ENCODE results near the gene ANAPC7.
"Not testable (repeated sequence)": the region's sequence is repeated elsewhere in the genome, so short reads cannot be mapped to it uniquely, and the experiment has no call there.

ANAPC7 gene

DNA sequence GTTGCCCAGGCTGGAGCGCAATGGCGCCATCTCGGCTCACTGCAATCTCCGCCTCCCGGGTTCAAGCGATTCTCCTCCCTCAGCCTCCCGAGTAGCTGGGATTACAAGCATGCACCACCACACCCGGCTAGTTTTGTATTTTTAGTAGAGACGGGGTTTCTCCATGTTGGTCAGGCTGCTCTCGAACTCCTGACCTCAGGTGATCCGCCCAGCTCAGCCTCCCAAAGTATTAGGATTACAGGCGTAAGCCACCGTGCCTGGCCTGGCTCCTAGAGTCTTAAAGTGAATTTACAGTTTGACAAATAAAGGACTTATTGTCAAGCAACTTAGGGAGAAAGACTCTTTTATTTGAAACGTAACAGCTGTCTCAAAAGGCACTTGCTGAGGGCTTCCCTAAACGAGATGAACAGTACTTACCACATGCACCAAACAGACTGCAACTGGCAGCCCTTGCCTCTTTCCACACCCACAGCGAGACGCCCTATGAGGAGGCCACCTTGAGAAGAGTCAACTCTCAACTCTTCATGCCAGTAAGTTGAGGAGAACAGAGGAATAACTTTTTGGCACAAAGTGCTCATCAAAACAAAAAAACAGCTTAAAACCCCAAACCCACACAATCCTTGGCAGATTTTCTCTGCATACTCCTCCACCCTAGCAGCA is 25.2 kb downstream of the ANAPC7 start:
- not testable (repeated sequence) for DNase-seq (ENCODE audit: low spot score); FAIRE-seq

DNA sequence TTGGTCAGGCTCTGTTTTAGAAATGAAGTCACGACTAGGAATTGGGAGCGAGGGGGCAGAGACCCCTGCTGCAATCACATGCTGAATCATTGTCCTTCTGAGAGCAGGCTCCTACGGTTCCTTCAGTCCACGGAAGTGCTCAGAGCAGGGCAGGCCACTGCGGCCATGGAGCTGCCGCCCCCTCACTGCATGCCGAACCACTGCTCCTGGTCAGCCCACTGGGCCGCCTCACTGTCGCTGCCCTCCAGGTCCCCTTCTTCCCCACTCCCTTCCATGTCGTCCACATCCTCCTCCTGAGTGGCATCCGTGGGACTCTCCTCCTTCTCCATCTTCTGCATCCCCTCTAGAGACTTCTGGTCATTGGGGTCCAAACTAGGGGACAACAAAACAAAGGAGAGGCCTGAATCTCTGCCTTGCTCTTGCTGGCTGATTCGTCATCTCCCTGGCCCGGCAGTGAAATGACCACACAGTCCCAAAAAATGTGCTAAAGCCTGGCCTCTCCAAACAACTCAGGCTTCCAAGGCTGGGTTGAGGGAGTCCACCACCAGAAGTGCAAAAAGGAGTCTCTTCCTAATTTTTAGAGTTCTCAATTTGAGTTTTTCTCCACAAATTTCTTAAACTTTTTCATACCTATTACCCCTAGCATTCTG is 29.4 kb downstream of the ANAPC7 start:
- FAIRE-seq (no peak), DNase-seq (ENCODE audit: low spot score) (no peak)

DNA sequence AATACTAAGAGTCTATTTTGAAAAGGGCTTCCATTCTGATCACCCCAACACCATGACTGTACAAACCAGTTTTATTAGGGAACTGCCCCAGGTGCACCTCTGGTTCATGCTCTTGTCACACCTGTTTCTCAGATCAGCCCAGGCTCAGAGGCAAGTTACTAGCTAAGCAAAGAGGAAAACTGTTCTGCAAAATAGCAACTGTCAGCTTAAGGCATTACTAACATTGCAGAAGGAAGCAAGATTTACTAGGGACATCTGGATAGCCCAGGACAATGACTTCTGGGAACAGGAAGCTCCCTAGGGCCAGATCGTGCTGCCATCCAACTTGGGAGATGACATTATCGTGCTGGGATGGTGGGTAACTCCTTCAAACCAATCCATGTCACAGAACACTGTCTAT is 30.1 kb downstream of the ANAPC7 start:
- FAIRE-seq (no peak), DNase-seq (ENCODE audit: low spot score) (no peak)

DNA sequence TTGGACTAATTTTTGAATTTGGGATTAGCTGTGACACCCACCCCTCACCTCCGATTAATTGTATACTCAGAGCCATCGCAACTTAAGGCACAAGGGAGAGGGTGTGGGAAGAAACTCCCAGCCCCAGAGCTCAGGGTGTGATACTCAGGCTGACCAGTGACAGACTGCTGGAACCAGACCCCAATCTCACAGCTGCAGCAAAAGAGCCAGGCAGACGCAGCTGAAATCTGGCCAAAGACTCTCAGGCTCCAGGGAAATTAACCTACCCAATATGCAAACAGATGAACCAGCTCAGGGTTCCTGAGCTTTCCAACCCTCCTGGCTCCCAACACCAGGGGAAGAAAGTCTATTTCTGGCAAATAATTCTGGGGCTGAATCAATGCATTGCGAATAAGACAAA is 30.5 kb downstream of the ANAPC7 start:
- no peak for FAIRE-seq
- no peak for DNase-seq (ENCODE audit: low spot score)

DNA sequence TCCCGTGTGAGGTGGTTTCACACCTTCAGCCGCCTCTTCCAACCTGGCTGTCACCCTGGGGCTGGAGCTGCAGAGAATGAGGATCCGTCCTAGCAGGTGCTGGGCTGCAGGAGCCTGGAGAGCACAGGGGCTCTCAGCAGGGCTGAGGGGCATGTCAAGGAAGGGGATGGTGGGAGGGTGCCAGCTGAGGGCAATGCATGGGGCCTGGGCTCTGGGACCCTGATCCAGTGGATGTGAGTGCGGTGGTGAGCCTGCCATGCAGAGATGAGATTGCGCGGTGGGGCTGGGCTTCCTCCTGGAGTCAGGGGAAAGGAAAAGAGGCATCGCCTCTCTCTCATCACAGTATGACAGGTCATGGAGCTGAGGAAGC is 31.5 kb downstream of the ANAPC7 start:
- DNase-seq (ENCODE audit: low spot score) (no peak), FAIRE-seq (no peak)

DNA sequence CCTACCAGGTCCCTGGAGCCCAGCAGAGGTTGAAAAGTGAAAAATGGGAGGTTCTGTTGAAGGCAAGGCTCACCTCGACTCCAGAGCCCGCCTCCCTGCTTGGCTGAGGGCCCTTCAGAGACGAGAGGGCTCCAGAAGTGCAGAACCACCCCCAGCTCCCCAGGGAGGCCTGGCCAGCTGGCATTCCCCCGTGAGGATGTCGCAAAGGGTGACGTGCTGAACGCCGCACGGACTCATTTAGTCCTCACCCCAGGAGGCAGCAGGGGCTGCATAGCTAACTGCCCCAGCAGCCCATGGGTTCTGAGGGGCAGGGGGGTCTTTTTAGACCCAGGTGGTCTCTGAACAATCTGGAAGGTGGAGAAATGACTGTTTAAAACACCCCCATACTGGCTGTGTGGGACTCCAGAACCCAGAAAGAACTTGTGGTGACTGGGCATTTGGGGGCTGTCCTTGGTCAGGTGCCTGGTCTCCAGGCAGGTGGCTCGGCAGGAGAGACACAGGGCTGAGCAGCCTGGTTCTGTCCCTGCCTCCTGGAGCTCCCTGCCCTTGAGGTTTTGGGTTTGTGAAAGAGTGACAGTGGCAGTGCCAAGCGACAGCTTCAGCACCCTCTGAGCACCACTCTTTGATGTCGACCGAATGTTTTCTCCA is 32.0 kb downstream of the ANAPC7 start:
- DNase-seq (ENCODE audit: low spot score) (no peak), FAIRE-seq (no peak)

DNA sequence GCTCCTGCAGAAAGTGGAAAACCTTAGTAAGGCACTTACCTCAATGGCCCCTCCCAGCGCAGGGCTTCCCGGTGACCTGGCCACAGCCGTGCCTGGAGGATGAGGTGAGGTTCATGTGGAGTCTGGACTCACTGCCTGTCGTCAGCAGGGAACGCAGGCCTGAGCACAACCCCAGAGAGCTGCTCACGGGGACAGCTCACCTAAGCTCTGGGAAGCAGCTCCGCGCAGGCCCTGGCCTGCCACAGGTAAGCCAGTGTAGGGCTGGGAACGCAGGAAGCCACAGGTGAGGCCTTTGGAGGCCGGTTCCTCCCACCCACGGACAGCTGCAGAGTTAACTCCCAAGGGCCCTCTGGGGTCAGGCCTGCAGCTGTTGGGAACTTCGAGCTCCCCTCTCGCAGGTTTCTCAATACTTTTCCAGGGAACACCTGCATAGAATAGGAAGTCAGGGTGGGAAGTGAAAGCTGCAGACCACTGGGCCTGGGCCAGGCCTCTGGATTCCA is 32.7 kb downstream of the ANAPC7 start:
- no peak for DNase-seq (ENCODE audit: low spot score)
- no peak for FAIRE-seq

DNA sequence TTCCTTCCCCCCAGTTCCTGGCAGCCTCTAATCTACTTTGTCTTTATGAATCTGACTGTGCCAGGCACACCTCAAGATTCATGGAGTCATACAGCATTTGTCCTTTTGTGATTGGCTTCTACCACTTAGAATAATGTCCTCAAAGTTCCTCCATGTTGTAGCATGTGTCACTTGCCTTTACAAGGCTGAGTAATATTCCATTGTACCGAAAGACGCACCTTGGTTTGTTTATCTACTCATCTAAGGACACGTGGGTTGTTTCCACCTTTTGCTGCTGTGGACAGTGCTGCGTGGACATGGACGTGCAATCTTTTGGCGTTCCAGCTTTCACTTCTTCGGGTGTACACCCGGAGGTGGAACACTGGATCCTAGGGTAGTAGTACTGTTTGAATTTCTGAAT is 33.5 kb downstream of the ANAPC7 start:
- no peak for FAIRE-seq
- DNase-seq (ENCODE audit: low spot score) = no peak

DNA sequence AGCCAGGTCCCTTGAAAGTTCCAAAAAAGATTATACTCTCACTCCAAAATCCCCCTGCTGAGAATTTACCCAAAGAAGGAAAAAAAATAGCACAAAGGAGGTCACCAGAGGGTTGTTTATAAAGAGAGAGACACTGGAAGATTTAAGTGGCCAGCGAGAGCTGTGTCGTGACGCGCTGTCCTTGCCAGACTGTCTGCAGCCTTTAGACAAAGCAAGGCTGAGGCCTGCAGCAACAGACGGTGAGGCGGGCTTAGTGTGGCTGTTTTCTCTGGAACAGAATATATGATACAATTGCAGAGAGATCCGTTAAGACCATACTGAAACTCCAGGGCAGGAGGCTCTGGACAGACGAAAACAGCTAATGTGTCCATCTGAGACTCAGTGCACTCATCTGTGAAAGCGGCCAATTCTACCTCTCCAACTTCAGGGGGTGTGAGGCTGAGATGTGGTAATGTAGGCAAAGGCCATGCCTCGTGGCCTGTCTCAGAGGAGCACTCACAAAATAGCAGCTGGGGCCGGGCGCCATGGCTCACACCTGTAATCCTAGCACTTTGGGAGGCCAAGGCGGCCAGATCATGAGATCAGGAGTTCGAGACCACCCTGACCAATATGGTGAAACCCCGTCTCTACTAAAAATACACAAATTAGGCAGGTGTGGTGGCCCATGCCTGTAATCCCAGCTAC is 36.2 kb downstream of the ANAPC7 start:
- FAIRE-seq (no peak), DNase-seq (ENCODE audit: low spot score) (no peak)

DNA sequence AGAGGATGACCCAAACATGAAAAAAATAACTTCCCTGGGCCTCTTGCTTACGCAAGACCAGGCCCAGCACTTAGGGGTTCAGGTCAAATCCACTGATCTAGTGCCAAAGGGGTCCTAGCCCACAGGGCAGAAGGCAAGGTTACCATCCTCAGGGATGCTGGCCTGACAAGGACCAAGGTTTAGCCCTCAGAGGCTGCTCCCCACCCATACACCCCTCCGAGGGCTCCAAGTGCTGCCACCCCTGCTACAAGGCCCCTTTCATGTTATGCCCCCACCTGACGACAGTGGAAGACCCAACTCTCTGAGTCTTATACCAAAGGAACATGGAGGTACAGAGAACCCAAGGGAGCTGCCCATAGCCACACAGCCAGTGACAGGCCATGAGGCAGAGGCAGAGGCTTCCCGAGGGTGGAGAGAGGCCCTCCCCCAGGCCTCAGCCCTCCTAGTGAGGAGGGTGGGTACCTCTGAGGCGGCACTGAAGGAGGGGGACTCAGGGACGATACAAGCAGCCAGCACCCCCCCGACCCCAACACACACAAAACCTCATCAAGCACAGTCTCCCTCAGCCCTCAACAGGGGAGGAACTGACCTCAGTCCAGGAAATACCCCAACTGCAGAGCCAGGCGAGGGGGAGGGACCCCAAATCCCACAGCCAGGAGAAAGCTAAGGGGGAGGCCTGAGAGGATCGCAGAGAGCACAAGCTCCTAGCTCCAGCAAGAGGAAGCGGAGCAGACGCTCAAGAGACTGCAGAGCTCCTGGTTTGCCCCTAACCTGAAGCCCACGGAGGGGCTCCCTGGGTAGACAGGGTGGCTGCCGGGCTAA is 37.0 kb downstream of the ANAPC7 start:
- FAIRE-seq (no peak), DNase-seq (ENCODE audit: low spot score) (no peak)

DNA sequence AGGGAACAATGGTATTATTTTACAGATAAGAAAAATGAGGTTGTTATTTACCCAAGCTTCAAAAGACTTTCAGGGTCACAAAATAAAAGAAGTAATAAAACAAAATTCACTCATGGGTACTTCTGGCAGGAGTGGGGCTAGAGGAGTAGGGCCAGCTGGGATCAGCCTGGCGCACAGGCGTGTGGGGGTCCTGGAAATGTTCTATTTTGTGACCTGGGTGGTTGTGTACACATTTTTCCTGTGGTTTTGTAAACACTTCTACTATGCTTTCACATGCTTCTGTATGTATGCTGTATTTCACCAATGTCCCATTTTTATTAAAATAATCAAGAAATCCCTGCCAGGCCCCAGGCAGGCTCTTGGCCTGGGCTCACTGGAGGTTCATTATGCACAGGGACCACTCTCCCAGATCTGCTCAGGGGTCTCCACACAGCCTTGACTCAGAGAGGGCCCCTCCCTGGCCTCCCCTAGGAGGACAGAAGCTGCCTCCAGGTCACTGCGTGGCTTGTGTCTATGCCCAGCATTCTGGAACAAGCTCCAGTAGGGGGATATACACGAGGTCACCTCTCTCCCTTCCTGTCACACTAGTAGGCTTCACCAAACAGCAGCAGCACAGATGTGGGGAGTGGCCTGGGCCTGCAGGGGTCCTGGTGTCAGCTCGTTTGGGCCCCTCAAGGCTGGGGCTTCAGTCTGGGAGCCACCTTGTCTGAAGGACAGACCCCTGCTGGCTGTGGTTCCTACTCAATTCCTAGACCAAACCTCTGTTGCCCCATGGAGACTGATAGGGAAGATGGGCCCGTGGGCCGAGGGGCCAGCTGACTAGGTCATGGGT is 37.8 kb downstream of the ANAPC7 start:
- no peak for FAIRE-seq

DNA sequence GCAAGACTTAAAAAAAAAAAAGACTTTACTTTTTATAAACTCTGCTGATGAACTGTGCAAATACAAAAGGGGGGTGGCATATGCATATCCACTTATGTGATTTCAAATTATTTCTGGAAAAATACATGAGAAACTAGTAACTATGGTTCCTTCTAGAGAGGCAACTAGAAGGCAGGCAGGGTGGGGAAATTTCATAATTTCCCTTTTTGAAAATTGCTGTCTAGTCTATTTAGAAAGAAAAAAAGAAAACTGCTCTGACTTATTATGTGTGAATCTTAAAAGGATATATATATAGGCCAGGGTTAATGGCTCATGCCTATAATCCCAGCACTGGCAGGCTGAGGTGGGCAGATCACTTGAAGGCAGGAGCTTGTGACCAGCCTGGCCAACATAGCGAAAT is 42.3 kb downstream of the ANAPC7 start:
- DNase-seq (ENCODE audit: low spot score) (no peak), FAIRE-seq (no peak)

More for the DNA sequence above, 37.8 kb downstream of the ANAPC7 start:
- no peak for DNase-seq (ENCODE audit: low spot score)

DNA sequence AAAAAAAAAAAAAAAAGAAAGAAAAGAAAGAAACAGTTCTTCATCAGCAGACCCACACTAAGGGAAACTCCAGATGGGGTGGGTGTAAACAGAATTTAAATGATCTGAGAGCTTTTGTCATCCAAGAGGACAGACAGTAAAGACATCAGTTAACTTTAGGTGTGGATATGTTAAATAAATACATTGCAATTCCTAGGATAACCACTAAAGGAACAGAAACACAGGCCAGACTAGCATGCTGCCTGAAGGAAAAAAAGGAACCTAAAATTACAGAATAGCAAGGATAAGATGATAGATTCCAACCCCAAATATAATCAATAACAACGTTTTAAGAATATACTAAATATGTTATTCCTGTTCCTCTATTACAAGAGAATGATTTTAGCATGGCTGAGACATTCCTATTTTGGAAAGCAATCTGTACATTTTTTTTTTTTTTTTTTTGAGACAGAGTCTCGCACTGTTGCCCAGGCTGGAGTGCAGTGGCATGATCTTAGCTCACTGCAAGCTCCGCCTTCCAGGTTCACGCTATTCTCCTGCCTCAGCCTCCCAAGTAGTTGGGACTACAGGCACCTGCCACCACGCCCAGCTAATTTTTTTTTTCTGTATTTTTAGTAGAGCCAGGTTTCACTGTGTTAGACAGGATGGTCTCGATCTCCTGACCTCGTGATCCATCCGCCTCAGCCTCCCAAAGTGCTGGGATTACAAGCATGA is 45.0 kb downstream of the ANAPC7 start:
- peak; percentile 17 for DNase-seq (ENCODE audit: low spot score)
- not testable (repeated sequence) for FAIRE-seq

DNA sequence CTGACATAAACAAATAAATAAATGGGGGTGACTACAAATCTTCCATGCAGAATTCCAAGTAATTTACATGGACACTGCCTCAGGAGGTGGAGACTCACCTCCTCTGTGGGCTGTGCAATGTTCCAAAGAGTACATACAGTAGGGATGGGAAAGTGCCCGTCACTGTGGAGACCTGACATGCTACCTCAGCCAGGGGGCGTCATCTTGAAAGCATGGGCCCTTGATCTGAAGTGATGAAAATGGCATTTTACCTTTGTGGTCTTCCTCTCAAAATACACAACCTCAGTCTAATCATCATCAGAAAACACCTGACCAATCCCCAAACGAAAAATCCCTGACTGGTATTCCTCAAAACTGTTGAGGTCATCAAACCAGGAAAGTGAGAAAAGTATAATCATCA is 48.4 kb downstream of the ANAPC7 start:
- peak; percentile 29 for DNase-seq (ENCODE audit: low spot score)
- FAIRE-seq = no peak

DNA sequence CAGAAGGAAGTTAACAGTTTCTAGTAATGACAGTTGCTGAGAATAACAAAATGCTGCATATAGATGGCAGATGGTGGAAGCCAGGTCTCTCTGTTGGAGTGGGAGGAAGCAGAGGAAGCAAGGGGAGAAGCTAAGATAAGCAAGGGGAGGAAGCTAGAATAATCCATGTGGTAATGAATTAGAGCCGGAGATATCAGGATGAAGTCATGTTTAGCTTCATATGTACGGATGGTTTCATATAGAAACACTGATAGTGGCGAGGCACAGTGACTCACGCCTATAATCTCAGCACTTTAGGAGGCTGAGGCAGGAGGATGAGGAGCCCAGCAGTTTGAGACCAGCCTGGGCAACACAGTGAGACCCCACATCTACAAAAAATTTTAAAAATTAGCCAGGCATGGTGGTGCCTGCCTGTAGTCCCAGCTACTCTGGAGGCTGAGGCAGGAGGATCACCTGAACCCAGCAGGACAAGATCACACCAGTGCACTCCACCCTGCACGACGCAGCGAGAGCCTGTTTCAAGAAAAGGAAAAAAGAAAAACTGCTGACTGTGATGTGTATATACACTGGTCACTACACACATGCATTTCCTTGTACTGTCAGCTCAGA is 49.2 kb downstream of the ANAPC7 start:
- FAIRE-seq = no peak
- DNase-seq (ENCODE audit: low spot score) = no peak

DNA sequence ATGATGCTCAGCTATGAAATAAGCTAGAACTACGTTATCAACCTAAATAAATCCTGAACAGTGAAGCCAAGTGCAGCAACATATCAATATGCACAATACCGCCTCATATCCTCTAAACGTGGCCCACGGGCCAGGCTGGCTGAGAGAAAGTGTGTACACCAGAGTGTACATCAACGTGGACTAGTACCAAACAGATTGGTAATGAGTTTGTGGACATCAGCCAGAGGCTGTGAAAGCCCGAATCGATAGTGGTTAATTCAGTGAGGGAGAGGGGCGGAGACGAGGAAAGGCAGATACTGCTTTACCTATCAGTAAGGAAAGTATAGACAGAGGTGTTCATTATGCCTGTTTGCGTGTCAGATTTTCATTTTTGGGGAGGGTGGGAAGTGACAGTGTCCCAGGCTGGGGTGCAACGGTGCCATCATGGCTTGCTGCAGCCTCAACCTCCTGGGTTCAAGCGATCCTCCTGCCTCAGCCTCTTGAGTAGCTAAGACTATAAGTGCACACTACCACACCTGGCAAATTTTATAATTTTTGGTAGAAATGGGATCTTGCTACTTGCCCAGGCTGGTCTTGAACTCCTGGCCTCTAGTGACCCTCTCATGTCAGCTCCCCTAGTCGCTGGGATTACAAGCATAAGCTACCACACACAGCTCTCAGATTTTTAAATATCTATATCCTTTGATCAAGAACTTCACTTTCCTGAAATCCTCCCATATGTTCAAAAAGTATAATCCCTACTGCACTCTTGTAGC is 50.1 kb downstream of the ANAPC7 start:
- DNase-seq (ENCODE audit: low spot score) (no peak), FAIRE-seq (no peak)

DNA sequence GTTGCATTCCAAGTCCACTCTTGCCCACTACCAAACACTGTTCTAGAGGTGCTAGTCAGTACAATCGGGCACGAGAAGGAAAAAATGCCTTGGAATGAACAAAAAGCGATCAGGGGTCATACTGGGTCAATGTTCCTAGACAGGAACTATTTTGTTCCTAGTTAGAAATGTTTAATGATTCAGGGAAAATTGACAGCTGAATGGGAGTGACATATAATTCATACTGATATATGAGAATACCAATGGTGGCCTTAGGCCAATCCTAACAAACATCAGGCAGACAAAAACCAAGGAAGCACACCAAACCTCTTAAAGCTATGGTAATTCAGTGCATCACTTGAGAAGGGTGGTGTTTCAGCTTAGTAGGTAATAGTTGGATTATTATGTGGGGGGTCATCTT is 51.1 kb downstream of the ANAPC7 start:
- DNase-seq (ENCODE audit: low spot score) (no peak), FAIRE-seq (no peak)

DNA sequence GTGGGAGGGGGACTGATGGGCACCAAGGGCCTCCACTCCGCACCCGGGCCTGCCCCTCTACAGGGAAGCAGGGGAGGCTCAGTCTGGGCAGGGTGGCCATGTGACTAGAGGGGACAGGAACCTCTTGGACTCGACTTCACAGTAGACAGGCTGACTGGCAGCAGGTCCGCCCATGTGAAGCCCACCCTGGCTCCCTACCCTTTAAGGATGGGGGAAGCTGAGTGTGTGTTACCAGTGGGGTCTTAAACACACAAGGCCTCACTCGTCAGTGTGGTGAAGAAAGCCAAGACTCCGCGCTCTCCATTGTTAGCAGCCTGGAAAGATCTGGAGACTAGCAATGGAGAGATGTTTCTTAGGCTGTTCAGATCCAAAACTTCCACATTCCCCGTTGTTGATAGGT is 52.4 kb downstream of the ANAPC7 start:
- no peak for DNase-seq (ENCODE audit: low spot score)
- no peak for FAIRE-seq
